ENCODE data around the gene FSTL4.

GRCh38 chr5:133457439-133458355, 154.6 kb downstream of the FSTL4 start:
- TF ChIP-seq CTCF (IDR thresholded peaks at IDR 0.05) (no peak), POLR2A (IDR thresholded peaks at IDR 0.05) (no peak)
